HL-60/S4 treated with retinoic acid at 250 ng/mL for 4 days and 3 days (cell line): Measurements from ENCODE around the gene KCMF1.

ENCODE experiments used
- in situ Hi-C: fragments of 300-500 bp; cut with MboI; formaldehyde crosslinking; loops from 2 replicates; pipeline ENCODE4 v1.7.0; 2022; ENCODE audit warnings: low sequenced_read_pairs

The KCMF1 gene

GRCh38 chr2:84970868-84971509, at the start of gene KCMF1:
Gene KCMF1, plus strand, starts transcription at chr2:84971161. Its CDS starts 291 bp downstream, at chr2:84971452.
- in situ Hi-C loops: no loop called here

GRCh38 chr2:84923009-84923408, 48.0 kb upstream of the KCMF1 start:
- in situ Hi-C loops: no loop called here

- in situ Hi-C loops: loop anchor here (25.0 kb wide), 1 partner anchor 363 kb away; no protein-coding TSS in a partner anchor
These were observed 46.5 kb upstream of the KCMF1 start for GRCh38 chr2:84924173-84925106.

GRCh38 chr2:84925336-84925723, 45.6 kb upstream of the KCMF1 start:
- in situ Hi-C loops: loop anchor here (25.0 kb wide), 1 partner anchor 362 kb away; no protein-coding TSS in a partner anchor

- in situ Hi-C loops: loop anchor here (25.0 kb wide), 1 partner anchor 361 kb away; no protein-coding TSS in a partner anchor
These were observed 45.1 kb upstream of the KCMF1 start for GRCh38 chr2:84925724-84926376.

GRCh38 chr2:84927275-84927627, 43.7 kb upstream of the KCMF1 start:
- in situ Hi-C loops: loop anchor here (25.0 kb wide), 1 partner anchor 360 kb away; no protein-coding TSS in a partner anchor

GRCh38 chr2:84931384-84931821, 39.6 kb upstream of the KCMF1 start:
- in situ Hi-C loops: loop anchor here (25.0 kb wide), 1 partner anchor 356 kb away; no protein-coding TSS in a partner anchor

- in situ Hi-C loops: loop anchor here (25.0 kb wide), 1 partner anchor 349 kb away; no protein-coding TSS in a partner anchor
These were observed 32.6 kb upstream of the KCMF1 start for GRCh38 chr2:84938194-84938879.

GRCh38 chr2:84939426-84940087, 31.4 kb upstream of the KCMF1 start:
- in situ Hi-C loops: loop anchor here (25.0 kb wide), 1 partner anchor 348 kb away; no protein-coding TSS in a partner anchor

GRCh38 chr2:84940088-84940470, 30.9 kb upstream of the KCMF1 start:
- in situ Hi-C loops: loop anchor here (25.0 kb wide), 1 partner anchor 347 kb away; no protein-coding TSS in a partner anchor

GRCh38 chr2:84940831-84941412, 30.0 kb upstream of the KCMF1 start:
- in situ Hi-C loops: loop anchor here (25.0 kb wide), 1 partner anchor 346 kb away; no protein-coding TSS in a partner anchor

- in situ Hi-C loops: loop anchor here (25.0 kb wide), 1 partner anchor 345 kb away; no protein-coding TSS in a partner anchor
These were observed 28.8 kb upstream of the KCMF1 start for GRCh38 chr2:84942166-84942565.

GRCh38 chr2:84942964-84943421, 28.0 kb upstream of the KCMF1 start:
- in situ Hi-C loops: loop anchor here (25.0 kb wide), 1 partner anchor 344 kb away; no protein-coding TSS in a partner anchor

- in situ Hi-C loops: loop anchor here (25.0 kb wide), 1 partner anchor 343 kb away; no protein-coding TSS in a partner anchor
These were observed 26.6 kb upstream of the KCMF1 start for GRCh38 chr2:84944295-84944909.

GRCh38 chr2:84945838-84946203, 25.1 kb upstream of the KCMF1 start:
- in situ Hi-C loops: loop anchor here (25.0 kb wide), 1 partner anchor 341 kb away; no protein-coding TSS in a partner anchor

GRCh38 chr2:84946204-84947009, 24.6 kb upstream of the KCMF1 start:
- in situ Hi-C loops: loop anchor here (25.0 kb wide), 1 partner anchor 341 kb away; no protein-coding TSS in a partner anchor

- in situ Hi-C loops: loop anchor here (25.0 kb wide), 1 partner anchor 340 kb away; no protein-coding TSS in a partner anchor
These were observed 23.9 kb upstream of the KCMF1 start for GRCh38 chr2:84947010-84947593.
